Activated CD4-positive, alpha-beta memory T cell treated with anti-CD3 and anti-CD28 coated beads for 36 hours (primary cell): Measurements from ENCODE around the gene CHD5. TPM values are rescaled to one million over a fixed set of nuclear protein-coding genes. Genes with fewer than 3 reads are reported as not detected.

Experiments used
- CTCF ChIA-PET: fragments of 350-600 bp; sonication (Branson Sonifier 250); formaldehyde crosslinking; loops from one replicate; lab custom pipeline; 2021; ENCODE audit warnings: antibody characterized with exemption, inconsistent platforms; lab: Charles Lee
- POLR2A ChIA-PET: fragments of 350-600 bp; sonication (Branson Sonifier 250); formaldehyde crosslinking; loops from one replicate; lab custom pipeline; 2021; ENCODE audit warnings: antibody characterized with exemption; lab: Charles Lee
- DNase-seq: peaks from one replicate; pipeline ENCODE4 v3.0.0-alpha.2; 2020
- H3K27ac Mint-ChIP-seq: one replicate; pipeline ENCODE4 v1.8.0; 2021; ENCODE audit warnings: mixed read lengths
- H3K27me3 Mint-ChIP-seq: one replicate; pipeline ENCODE4 v1.8.0; 2021; ENCODE audit warnings: mixed read lengths
- H3K36me3 Mint-ChIP-seq: one replicate; pipeline ENCODE4 v1.8.0; 2021; ENCODE audit warnings: mixed read lengths
- H3K4me1 Mint-ChIP-seq: one replicate; pipeline ENCODE4 v1.8.0; 2021; ENCODE audit warnings: low read depth, mixed read lengths
- H3K4me3 Mint-ChIP-seq: one replicate; pipeline ENCODE4 v1.8.0; 2021; ENCODE audit warnings: mild to moderate bottlenecking, mixed read lengths
- H3K9me3 Mint-ChIP-seq: one replicate; pipeline ENCODE4 v1.8.0; 2021; ENCODE audit warnings: mixed read lengths
- intact Hi-C: fragments of 100-400 bp; cut with micrococcal nuclease; formaldehyde crosslinking; loops from one replicate; pipeline ENCODE4 v1.15.1; 2023
- total RNA-seq, 2 experiments: library from RNA; stranded (reverse); gene quantifications; one replicate each; pipeline ENCODE4 v1.2.3, GENCODE V29; 2021

CHD5 gene
- total RNA-seq, 2 experiments from 2014 or later, result 0.38 to 0.51 TPM

GRCh38 chr1:6157528-6158174, 22.5 kb downstream of the CHD5 start:
- POLR2A ChIA-PET, result no interaction called here
- Mint-ChIP-seq H3K9me3 (no peaks in the 10 kb centered on the region), H3K27ac (no peak overlapping the region)

GRCh38 chr1:6157132-6157527, 23.0 kb downstream of the CHD5 start:
- Mint-ChIP-seq H3K4me3 (no peak overlapping the region), H3K27ac (no peak overlapping the region), H3K27me3 (peaks cover 20% of the 10 kb centered on the region), H3K36me3 (no peaks in the 10 kb centered on the region), H3K4me1 (peaks cover 8% of the 10 kb centered on the region), H3K9me3 (no peaks in the 10 kb centered on the region)
- ChIA-PET CTCF (no interaction called here), POLR2A (no interaction called here)
- no peak for DNase-seq
- intact Hi-C loops, result no loop called here

More at GRCh38 chr1:6157528-6158174, 22.5 kb downstream of the CHD5 start:
- H3K36me3 Mint-ChIP-seq, result no peaks in the 10 kb centered on the region
- H3K27me3 Mint-ChIP-seq, result peaks cover 20% of the 10 kb centered on the region
- H3K4me1 Mint-ChIP-seq, result peaks cover 8% of the 10 kb centered on the region
- CTCF ChIA-PET, result no interaction called here
- peak; percentile 71 for DNase-seq
- intact Hi-C loops, result no loop called here
- no peak overlapping the region for H3K4me3 Mint-ChIP-seq

DNA sequence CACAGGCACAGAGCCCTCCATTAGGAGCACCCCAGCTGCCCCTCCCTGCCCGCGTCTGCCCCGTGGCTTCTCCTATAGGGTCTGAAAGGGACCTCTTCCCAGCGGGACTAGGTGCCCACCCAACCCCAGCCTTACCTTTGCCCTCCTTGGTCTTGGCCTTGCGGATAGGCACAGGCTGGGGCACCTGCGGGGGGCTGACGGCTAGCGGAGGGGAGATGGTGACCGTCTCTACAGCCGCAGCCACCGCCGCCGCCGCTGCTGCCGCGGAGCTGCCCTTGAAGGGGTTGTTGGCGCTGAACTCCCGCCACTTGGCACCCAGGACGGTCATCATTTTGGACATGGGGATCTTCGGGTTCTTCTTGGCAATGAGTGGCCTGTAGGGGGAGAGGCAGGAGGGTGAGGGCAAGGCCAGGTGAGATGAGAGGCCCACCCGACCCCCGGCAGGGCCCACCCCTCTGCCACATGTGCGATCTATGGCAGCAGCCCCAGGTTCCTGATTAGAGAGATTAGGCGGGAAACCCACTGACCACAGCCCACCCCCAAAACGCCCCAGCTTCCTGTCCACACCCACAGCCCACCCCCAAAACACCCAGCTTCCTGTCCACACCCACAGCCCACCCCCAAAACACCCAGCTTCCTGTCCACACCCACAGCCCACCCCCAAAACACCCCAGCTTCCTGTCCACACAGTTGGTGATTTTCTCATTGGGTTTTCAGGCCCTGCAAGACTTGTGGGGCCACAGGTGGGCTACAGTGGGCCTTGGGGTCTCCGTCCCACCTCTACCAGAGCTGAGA, 25.4 kb downstream of the CHD5 start:
- CTCF ChIA-PET, result no interaction called here
- Mint-ChIP-seq H3K4me1 (peaks cover 8% of the 10 kb centered on the region), H3K36me3 (no peaks in the 10 kb centered on the region), H3K4me3 (no peak overlapping the region), H3K27ac (no peak overlapping the region), H3K27me3 (peaks cover 13% of the 10 kb centered on the region), H3K9me3 (no peaks in the 10 kb centered on the region)
- POLR2A ChIA-PET, result no interaction called here
- DNase-seq, result no peak
- intact Hi-C loops, result no loop called here

- Mint-ChIP-seq H3K27me3 (peaks cover 10% of the 10 kb centered on the region), H3K4me1 (peaks cover 9% of the 10 kb centered on the region), H3K4me3 (no peak overlapping the region), H3K9me3 (no peaks in the 10 kb centered on the region), H3K27ac (no peak overlapping the region), H3K36me3 (no peaks in the 10 kb centered on the region)
- intact Hi-C loops, result no loop called here
- no peak for DNase-seq
- CTCF ChIA-PET, result interaction anchor here (1.0 kb wide), 1 partner anchor 9 kb away, joined by 4 read pairs; no protein-coding TSS in a partner anchor
- POLR2A ChIA-PET, result interaction anchor here (0.6 kb wide), 1 partner anchor 46 kb away, joined by 4 read pairs; no protein-coding TSS in a partner anchor
These were observed 27.2 kb downstream of the CHD5 start for GRCh38 chr1:6152882-6153281.

DNA sequence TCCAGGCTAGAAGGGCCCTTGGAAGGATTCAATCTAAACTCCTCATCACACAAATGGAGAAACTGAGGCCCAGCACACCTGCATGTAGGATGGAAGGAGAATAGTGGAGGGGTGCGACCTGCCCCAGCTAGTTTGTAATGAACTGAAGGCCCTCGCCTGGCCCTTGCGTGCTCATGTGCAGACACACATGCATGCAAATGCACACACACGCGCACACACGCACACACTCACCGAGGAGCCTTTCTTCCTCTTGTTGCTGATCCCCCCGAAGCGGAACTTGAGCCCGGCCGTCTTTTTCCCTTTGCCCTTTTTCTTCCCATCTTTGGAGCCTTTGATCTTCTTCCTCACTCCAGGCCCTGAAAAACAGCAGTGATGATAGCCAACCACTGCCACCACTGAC, 27.9 kb downstream of the CHD5 start:
- POLR2A ChIA-PET, result interaction anchor here (0.6 kb wide), 1 partner anchor 46 kb away, joined by 4 read pairs; no protein-coding TSS in a partner anchor
- no peaks in the 10 kb centered on the region for H3K36me3 Mint-ChIP-seq
- CTCF ChIA-PET, result interaction anchor here (1.0 kb wide), 1 partner anchor 10 kb away, joined by 4 read pairs; no protein-coding TSS in a partner anchor
- peaks cover 3% of the 10 kb centered on the region for H3K4me1 Mint-ChIP-seq
- H3K27ac Mint-ChIP-seq, result no peak overlapping the region
- no peak overlapping the region for H3K4me3 Mint-ChIP-seq
- H3K27me3 Mint-ChIP-seq, result peaks cover 9% of the 10 kb centered on the region
- intact Hi-C loops, result no loop called here
- no peak for DNase-seq
- no peaks in the 10 kb centered on the region for H3K9me3 Mint-ChIP-seq

DNA sequence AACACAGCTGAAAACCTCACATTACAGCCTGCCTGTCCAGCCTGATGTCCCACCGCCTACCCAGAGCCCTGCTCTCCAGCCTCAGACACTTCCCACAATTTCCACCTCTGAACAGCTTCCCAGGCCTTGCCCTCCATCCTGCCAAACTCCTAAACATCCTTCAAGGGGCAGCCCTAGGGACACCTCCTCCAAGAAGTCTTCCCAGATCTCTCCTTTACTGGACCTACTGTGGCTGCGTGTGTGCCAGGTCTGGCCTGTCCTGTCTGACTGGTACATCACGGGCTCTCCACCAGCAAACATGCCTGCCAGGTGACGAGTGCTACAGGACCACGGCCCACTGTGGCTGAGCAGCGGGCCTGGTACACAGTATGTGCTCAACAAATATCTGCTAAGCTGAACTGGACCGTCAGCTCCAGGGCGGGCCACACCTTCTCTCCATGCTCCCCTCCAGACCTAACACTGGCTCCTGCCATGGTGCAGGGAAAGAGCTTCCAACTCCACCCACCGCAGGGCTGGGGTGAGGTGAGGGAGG, 28.8 kb downstream of the CHD5 start:
- H3K4me1 Mint-ChIP-seq, result peaks cover 3% of the 10 kb centered on the region
- H3K9me3 Mint-ChIP-seq, result no peaks in the 10 kb centered on the region
- POLR2A ChIA-PET, result no interaction called here
- H3K27ac Mint-ChIP-seq, result no peak overlapping the region
- CTCF ChIA-PET, result no interaction called here
- DNase-seq, result no peak
- peaks cover 7% of the 10 kb centered on the region for H3K27me3 Mint-ChIP-seq
- no peaks in the 10 kb centered on the region for H3K36me3 Mint-ChIP-seq
- H3K4me3 Mint-ChIP-seq, result no peak overlapping the region
- intact Hi-C loops, result no loop called here

DNA sequence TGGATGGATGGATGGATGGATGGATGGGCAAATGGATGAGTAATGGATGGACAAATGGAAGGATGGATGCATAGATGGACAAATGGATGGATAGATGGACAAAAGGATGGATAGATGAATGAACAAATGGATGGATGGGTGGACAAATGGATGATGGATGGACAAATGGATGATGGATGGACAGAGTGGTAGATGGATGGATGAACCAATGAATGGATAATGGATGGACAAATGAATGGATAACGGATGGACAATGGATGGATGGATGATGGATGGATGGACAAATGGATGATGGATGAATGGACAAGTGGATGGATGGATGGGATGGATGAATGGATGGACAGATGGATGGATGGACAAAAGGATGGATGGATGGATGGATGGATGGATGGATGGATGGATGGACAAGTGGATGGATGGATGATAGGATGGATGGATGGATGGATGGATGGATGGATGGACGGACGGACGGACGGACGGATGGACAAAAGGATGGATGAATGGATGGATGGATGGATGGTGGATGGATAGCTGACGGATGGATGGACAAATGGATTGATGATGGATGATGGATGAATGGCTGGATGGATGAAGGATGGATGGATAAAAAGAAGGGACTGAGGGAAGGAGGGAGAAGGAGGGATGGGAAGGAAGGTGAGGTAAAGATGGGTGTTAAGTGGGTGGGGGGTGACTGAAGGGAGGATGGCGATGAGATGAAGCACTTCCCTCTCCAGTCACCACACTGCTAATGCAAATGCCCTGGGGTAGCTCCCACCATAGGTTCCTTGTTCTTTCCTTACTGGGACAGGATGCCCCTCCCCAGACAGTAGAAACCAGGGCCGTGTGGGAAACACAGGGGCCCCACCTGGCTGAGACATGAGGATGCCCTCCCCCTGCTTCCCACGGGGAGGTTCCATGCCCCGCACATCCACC, 29.8 kb downstream of the CHD5 start:
- Mint-ChIP-seq H3K27me3 (peaks cover 7% of the 10 kb centered on the region), H3K4me1 (peaks cover 3% of the 10 kb centered on the region), H3K4me3 (no peak overlapping the region), H3K36me3 (no peaks in the 10 kb centered on the region), H3K9me3 (no peaks in the 10 kb centered on the region), H3K27ac (no peak overlapping the region)
- CTCF ChIA-PET, result no interaction called here
- DNase-seq, result no peak
- intact Hi-C loops, result no loop called here
- POLR2A ChIA-PET, result no interaction called here

DNA sequence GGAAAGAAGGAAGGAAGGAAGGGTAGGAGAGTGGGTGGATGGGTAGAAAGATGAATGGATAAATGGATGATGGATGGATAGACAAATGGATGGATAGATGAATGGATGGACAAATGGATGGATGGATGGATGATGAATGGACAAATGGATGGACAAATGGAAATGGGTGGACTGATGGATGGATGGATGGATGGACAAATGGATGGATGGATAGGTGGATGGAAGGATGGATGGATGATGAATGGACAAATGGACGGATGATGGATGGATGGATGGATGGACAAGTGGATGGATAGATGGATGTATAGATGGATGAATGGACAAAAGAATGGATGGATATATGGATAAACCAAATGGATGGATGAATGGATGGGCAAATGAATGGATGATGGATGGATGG, 30.5 kb downstream of the CHD5 start:
- Mint-ChIP-seq H3K4me3 (no peak overlapping the region), H3K27ac (no peak overlapping the region), H3K9me3 (no peaks in the 10 kb centered on the region), H3K27me3 (peaks cover 7% of the 10 kb centered on the region), H3K4me1 (peaks cover 3% of the 10 kb centered on the region), H3K36me3 (no peaks in the 10 kb centered on the region)
- CTCF ChIA-PET, result no interaction called here
- no peak for DNase-seq
- intact Hi-C loops, result no loop called here
- POLR2A ChIA-PET, result no interaction called here

DNA sequence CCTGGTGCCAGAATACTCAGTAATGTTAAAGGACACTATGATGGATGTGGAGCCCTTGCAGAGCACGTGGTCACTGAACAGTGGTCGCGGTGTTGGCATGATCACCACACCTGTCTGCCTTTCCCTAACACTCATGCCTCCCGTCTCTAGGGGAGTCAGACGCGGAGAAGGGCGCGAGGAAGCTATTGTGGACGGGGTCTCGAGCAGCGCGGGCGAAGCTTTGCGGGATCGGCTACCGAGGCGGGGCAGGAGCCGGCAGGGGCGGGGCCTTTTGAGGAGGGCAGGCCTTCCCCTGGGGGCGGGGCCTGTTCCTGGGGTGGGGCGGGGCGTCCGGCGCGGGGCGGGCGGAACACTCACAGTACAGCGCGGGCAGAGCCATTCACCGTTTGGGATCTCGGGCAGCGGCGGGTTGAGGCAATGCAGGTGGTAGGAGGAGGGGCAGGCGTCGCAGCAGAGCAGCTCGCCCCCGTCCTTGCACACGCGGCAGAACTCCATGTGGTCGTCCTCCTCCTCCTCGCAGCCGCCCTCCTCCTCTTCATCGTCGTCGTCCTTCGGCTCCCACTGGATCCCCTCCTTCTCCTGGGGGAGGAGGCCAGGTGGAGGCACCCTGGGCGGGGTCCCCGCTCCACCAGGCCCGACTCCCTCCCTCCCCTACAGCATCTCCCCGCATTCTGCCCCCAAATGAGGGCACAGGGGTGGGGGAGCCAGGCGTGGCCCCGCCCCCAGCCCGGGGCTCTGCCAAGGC, 31.5 kb downstream of the CHD5 start:
- no peaks in the 10 kb centered on the region for H3K36me3 Mint-ChIP-seq
- peak; percentile 81 for DNase-seq
- CTCF ChIA-PET, result interaction anchor here (1.0 kb wide), 1 partner anchor 98 kb away, joined by 3 read pairs; no protein-coding TSS in a partner anchor
- no peak overlapping the region for H3K27ac Mint-ChIP-seq
- H3K27me3 Mint-ChIP-seq, result peaks cover 7% of the 10 kb centered on the region
- POLR2A ChIA-PET, result interaction anchor here (0.5 kb wide), 1 partner anchor 46 kb away, joined by 3 read pairs; no protein-coding TSS in a partner anchor
- peaks cover 3% of the 10 kb centered on the region for H3K4me1 Mint-ChIP-seq
- H3K9me3 Mint-ChIP-seq, result no peaks in the 10 kb centered on the region
- intact Hi-C loops, result loop anchor here (1.0 kb wide), 1 partner anchor 27 kb away; no protein-coding TSS in a partner anchor
- H3K4me3 Mint-ChIP-seq, result peak overlapping the region; percentile 43

DNA sequence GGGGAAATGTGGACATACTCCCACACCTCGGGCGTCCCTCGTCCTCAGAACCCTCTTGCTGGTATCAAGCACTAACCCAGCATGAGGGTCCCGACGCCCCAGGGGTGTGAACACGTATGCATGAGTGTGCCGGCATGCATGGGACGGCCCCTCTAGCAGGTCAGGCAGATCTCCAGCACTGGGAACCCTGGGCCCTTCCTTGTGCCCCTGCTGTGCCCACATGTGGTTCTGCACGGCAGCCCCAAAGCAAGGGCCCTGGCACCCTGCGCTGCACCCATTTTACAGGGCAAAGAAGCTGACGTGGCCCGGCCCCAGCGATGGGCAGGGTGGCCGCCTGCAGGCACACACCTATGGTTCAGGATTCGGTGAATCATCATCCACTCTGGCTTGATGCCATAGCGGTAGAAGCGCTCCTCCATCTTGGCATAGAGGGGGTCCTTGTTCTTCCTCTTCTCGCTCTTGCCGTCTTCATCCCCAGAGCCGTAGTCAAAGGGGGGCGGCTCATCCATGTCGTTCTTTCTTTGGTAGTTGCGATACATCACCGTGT, 34.2 kb downstream of the CHD5 start:
- intact Hi-C loops, result no loop called here
- ChIA-PET POLR2A (no interaction called here), CTCF (no interaction called here)
- H3K4me1 Mint-ChIP-seq, result peaks cover 3% of the 10 kb centered on the region
- no peak overlapping the region for H3K4me3 Mint-ChIP-seq
- no peak overlapping the region for H3K27ac Mint-ChIP-seq
- no peak for DNase-seq
- H3K36me3 Mint-ChIP-seq, result no peaks in the 10 kb centered on the region
- no peaks in the 10 kb centered on the region for H3K9me3 Mint-ChIP-seq
- H3K27me3 Mint-ChIP-seq, result peaks cover 7% of the 10 kb centered on the region

DNA sequence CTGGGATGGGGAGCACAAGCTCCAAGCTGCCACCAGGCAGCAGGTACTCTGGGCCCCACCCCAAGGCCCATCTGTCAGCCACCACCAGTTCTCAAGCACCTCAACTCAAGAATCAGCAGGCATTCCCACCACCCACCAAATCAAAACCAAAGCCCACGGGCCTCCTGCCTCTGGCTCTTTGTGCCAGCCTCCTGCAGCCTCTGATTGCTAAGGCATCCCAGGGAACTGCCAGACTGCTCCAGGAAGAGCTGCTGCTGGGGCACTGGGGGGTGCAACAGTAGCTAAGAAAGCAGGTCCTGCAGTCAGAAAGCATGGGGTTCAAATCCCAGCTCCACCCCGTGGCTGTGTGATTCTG, 34.7 kb downstream of the CHD5 start:
- Mint-ChIP-seq H3K4me1 (peaks cover 3% of the 10 kb centered on the region), H3K36me3 (no peaks in the 10 kb centered on the region), H3K27me3 (peaks cover 7% of the 10 kb centered on the region), H3K9me3 (no peaks in the 10 kb centered on the region), H3K27ac (no peak overlapping the region), H3K4me3 (no peak overlapping the region)
- POLR2A ChIA-PET, result no interaction called here
- DNase-seq, result no peak
- intact Hi-C loops, result no loop called here
- CTCF ChIA-PET, result no interaction called here
